HG02840 (cell line): ENCODE measurements around the gene CGREF1.
"Not testable (repeated sequence)": the region's sequence is repeated elsewhere in the genome, so short reads cannot be mapped to it uniquely, and the experiment has no call there.

Experiments used
- ATAC-seq: cut with Tn5 transposase; IDR thresholded peaks from one replicate; pipeline ENCODE4 v1.9.1; 2021; ENCODE audit warnings: mild to moderate bottlenecking, moderate library complexity, moderate number of reproducible peaks; ENCODE audit not compliant: unreplicated experiment, low FRiP score

The CGREF1 gene

GRCh38 chr2:27138111-27138510, 19.2 kb upstream of the CGREF1 start:
- ATAC-seq, result no peak

GRCh38 chr2:27137322-27137935, 18.5 kb upstream of the CGREF1 start:
- ATAC-seq, result no peak

DNA sequence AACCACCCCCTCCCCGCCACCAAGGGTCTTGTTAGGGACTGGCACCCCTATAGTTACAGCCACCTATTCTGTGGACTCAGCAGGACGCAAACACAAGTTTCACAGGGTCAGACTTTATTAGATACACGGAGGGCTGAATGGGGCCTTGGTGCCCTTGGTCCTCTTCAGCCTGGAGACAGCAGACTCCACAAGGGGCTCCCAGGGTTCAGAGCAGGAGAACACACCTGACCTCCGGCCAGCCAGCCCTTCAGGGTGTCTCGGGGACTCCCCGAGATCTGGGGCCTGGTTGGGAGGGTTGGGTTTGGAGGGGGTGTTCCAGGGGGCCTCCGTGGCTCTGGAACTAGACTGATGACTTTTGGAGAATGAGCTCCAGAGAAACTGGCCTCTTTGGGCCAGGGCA, 17.8 kb upstream of the CGREF1 start:
- no peak for ATAC-seq

DNA sequence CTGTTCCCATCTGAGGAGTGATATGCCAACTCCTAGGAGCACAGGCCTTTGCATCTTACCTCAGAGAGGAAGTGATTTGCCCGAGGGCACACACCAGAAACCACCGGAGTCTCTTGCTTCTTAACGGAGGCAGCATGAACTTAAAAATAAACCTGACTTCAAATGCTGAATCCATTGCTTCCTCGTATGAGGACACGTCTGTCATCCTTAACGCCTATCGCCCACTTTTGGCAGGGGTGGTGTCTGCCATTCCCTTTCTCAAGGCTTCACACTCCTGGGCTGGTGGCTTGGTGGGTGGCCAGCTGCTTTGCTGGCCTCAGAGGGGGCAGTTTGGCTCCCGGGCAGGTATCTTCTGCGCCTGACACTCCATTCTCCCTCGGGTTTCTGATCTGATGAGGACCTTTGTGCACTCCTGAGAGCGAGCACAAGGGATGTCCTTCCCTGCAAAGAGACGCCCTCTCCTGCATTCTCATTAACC, 16.6 kb upstream of the CGREF1 start:
- ATAC-seq, result no peak

DNA sequence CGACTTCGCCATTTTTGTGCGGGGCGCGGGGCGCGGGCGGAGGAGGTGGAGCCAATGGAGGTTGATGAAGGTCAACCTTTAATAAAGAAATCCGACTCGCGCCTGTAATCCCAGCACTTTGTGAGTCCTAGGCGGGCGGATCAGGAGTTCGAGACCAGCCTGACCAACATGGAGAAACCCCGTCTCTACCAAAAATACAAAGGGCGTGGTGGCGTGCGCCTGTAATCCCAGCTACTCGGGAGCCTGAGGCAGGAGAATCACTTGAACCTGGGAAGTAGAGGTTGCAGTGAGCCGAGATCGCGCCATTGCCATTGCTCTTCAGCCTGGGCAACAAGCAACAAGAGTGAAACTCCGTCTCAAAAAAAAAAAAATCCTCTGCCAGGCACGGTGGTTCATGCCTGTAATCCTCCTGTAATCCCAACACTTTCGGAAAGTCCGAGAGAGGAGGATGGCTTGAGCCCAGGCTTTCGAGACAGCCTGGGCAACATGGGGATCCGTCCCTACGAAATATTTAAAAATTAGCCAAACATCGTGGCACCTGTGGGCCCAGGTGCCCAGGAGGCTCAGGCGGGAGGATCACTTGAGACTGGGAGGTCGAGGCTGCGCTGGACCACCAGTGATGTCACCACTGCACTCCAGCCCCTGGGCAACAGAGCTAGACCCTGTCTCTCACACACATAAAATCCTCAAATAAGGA, 16.0 kb upstream of the CGREF1 start:
- ATAC-seq, result no peak

- ATAC-seq, result peak; percentile 86
Measured at GRCh38 chr2:27133905-27134780, 15.2 kb upstream of the CGREF1 start, which contains the start of gene PREB. PREB (minus strand) TSS chr2:27134636; CDS start chr2:27134421, 215 bp downstream.

DNA sequence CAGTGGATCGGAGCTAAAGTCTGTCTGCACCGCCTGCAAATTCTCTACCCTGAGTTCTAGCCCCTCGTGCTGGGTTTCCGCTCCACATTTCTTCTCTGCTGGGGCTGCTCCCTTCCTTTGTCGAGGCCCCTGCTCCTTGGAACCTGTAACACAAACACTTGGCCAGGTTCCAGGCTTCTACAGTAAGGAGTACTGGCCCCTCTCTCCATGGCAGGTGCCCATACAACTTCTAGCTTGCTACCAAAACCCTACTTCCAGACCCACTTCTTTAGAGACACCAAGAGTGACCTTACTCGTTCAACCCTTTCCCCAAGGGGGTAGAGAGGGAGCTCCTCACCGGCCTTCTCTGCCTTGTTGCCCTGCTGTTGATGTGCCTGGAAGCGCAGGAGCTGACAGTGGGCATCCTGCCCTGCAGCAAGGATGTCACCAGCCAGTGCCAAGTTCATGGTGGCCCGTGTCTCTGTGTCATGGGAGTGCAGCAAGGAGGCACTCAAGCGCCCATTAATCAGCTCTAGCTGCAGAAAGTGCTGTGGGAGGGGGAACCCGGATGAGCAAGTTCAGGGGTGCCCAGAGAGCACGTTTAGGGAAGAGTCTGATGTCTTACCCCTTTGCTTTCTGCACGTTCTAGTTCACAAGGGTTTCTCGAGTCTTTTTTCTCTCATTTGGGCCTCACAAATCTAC, 14.4 kb upstream of the CGREF1 start:
- no peak for ATAC-seq

GRCh38 chr2:27131429-27131828, 12.5 kb upstream of the CGREF1 start:
- ATAC-seq, result no peak

DNA sequence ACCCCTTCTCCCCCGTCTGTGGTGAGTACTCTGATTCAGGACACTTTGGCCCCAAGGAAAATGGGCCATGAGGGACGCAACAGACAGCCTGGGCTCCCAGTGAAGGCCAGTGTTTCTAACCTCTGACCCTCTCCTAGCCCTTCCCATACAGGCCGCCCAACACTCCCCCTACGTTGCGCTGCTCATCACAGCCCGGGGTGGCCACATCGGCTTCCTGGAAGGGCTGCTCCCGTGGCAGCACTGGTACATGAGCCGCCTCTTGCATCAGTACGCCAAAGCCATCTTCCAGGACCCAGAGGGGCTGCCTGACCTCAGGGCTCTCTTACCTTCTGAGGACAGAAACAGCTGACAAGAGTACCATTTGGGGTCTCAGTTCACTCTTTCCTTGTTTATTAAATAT, 11.5 kb upstream of the CGREF1 start:
- ATAC-seq, result no peak

DNA sequence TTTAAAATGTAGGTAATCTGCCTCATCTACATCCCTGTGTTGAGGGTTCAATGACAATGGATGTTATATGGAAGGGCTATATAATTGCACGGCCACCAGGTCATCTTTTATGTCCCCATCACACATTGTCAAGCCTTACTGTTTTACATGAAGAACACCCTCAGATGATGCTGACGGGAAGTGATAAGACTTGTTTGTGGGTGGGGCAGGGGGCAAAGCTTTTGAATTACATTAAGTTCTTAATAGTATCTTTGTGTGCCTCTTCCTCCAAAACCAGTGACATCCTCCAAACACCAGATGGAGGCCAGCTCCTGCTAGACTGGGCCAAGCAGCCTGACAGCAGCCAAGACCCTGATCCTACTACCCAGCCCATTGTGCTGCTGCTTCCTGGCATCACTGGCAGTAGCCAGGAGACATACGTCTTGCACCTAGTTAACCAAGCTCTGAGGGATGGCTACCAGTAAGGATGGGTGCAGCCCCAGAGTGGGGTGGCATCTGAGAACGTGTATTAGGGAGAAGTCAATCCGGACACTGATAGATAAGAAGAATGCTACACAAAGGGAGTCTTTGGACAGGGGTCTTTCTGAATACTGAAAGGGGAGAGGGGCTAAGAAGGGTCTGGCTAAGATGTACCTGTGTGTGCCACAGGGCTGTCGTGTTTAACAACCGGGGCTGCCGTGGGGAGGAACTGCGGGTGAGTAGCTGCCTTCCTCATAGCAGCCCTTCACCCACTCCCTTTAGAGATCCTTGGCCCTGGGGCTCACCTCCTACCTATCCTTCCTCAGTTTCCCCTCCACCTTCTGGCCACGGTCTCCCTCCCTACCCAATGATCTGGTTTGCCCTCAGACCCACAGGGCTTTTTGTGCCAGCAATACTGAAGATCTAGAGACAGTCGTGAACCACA, 10.0 kb upstream of the CGREF1 start:
- no peak for ATAC-seq

- no peak for ATAC-seq
Measured at GRCh38 chr2:27127883-27128667, 9.1 kb upstream of the CGREF1 start.

- ATAC-seq, result no peak
Measured at GRCh38 chr2:27126252-27126710, 7.4 kb upstream of the CGREF1 start.

DNA sequence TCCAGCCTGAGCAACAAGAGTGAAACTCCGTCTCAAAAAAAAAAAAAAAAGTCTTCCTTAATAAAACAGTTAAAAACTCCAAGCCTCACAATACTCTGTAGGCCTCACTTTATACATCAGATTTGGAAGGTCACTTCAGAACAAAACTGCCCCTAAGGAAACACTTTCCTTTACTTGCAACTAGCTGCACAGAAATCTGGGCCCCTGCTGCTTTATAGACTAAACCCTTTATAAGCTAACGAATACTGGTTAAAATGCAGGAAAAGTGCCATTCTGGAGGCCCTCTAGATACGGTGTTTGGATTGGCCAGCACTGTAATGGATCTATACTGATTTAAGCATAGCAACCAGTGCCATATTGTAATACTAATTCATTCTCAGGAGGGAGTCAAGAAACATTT, 6.2 kb upstream of the CGREF1 start:
- no peak for ATAC-seq

DNA sequence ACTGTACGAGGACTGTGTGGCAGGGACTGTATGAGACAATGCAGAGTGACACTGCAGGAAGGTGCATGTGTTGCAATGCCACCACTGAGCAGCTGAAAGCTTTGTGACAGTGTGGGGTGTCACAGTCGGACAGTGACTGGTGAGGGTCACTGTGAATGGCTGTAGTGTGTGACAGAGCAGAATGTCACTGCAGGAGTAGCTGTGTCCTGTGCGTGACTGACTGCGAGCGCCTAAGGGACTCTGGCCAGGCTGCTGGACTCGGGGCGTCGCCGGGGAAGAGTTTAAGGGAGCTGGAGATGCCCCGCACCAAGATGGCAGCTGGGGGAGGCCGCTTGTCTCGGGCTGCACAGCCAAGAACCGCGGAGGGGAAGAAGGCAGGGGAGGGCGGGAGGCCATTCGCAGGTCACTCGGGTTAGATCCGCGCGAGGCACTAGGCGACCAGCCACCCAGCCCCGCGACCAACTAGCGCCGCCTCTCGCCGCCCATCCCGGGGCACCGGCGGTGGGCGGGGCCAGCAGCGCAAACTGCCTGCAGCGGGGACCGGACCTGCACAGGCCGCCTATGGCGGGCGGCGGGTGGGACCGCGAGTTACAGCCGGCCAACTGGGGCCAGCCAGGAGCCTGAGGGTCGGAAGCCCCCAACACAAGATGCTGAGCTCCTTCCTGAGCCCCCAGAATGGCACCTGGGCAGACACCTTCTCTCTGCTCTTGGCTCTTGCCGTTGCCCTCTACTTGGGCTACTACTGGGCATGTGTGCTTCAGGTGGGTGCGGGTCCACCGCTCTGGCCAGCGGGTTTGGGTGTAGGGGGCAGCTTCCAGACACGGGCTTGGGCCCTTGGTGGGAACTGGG, 4.6 kb upstream of the CGREF1 start, which contains the start of gene ABHD1:
Gene ABHD1, plus strand, starts transcription at position 514 of the 849 bp plus-strand sequence. Its CDS starts 134 bp downstream, at position 648.
- ATAC-seq, result no peak

GRCh38 chr2:27122791-27123190, 3.9 kb upstream of the CGREF1 start:
- no peak for ATAC-seq

DNA sequence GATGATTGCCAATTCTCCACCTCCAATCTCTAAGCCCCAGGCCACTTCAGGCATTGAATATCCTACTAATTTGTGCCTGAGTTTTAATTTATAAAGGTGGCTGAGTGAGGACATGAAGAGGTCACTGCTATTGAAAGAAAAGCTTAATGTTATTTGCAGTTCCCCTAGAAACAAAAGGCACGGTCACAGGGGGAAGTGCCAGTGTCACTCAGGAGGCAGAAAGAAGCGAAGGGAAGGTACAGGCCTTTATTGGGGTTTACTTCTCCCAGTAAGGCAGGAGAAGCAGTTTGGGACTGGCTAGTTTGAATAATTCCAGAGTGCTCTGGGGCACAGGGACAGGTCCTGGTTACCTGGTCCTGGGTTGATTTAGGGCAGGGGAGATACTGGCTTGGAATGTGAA, 3.0 kb upstream of the CGREF1 start:
- ATAC-seq, result no peak

DNA sequence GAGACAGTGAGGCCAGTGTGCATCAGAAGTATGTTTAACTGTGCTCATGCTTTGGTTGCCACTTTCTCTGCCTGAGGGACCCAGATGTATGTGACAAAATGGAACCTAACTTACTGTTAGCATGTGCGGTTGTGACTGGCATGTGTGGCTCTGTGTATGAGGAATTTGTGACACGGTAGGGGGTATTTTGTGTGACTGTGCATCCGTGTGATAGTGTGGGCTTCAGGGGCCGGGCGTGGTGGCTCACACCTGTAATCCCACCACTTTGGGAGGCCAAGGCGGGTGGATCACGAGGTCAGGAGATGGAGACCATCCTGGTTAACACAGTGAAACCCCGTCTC, 372 bp upstream of the CGREF1 start:
- not testable (repeated sequence) for ATAC-seq

DNA sequence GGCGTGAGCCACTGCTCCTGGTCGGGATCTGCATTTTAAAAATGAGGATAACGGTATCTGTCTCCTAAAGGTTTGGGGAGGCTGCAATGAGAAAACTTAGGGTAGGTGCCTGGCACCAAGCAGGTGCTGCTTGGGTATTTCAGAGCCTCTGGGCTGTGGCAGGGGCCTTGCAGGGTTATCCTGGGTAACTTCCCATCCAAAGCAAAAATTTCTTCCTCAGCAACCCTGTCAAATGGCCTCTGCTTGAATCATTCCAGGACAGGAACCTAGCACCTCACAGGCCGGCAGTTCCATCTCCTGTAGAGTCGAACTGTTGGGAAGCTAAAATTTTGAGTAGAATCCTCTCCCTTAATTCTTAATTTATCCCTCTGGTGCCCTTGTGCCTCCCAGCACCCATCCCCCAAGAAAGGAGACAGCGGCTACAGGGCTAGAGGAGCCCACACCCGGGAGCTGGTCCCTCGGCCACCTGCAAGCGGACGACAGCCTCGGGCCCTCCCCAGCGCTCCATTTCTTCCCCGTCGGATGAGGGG, 868 bp downstream of the CGREF1 start:
- no peak for ATAC-seq
